GM10248 (cell line): ENCODE data around the gene ARL3.

ENCODE experiments used
- CTCF ChIA-PET: fragments of 300-600 bp; sonication (Branson Sonifier 250); formaldehyde crosslinking; extraction: SDS; loops from one replicate; lab custom pipeline; 2021; ENCODE audit warnings: antibody characterized with exemption; lab: Yijun Ruan, JAX
- POLR2A ChIA-PET: fragments of 350-650 bp; sonication (Branson Sonifier 250); formaldehyde crosslinking; extraction: SDS; loops from one replicate; lab custom pipeline; 2020; ENCODE audit warnings: antibody characterized with exemption; lab: Yijun Ruan, JAX
- DNase-seq: peaks from one replicate; pipeline ENCODE4 v3.0.0; 2012; ENCODE audit errors: extremely low spot score
- TF ChIP-seq, protein P1 (sequence below): IDR thresholded peaks from 2 replicates; pipeline ENCODE4 v1.5.1; 2012; ENCODE audit warnings: mild to moderate bottlenecking, low read depth; ENCODE audit errors: extremely low read depth, missing control alignments, control extremely low read depth

Gene ARL3

DNA sequence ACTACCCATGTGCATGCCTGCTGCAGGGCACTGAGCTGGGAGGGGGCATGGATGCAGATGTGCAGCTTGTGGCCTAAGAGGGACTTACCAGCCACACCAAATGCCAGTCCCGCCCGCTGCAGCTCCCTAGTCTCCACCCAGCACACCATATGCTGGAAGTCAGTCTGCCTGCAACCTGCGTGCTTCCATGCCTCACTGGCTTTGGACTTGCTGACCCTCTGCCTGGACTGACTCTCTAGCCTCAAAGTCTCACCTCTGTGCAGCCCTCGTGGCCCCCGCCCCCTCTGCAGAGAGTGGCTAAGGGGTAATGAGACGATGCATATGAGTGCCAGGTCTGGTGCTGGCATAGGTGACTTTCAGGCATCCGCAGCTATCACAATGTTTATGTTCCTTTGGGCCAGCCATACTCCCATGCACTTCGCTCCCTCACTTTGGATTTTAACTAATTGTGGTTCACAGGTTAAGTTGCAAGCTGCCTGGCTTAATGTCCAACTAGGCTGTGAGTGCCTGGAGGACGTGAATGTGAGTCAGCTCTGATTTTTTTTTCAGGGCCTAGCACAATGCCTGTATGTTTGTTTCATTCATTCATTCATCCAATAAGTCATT, 48.2 kb downstream of the ARL3 start:
- TF ChIP-seq, protein P1, sequence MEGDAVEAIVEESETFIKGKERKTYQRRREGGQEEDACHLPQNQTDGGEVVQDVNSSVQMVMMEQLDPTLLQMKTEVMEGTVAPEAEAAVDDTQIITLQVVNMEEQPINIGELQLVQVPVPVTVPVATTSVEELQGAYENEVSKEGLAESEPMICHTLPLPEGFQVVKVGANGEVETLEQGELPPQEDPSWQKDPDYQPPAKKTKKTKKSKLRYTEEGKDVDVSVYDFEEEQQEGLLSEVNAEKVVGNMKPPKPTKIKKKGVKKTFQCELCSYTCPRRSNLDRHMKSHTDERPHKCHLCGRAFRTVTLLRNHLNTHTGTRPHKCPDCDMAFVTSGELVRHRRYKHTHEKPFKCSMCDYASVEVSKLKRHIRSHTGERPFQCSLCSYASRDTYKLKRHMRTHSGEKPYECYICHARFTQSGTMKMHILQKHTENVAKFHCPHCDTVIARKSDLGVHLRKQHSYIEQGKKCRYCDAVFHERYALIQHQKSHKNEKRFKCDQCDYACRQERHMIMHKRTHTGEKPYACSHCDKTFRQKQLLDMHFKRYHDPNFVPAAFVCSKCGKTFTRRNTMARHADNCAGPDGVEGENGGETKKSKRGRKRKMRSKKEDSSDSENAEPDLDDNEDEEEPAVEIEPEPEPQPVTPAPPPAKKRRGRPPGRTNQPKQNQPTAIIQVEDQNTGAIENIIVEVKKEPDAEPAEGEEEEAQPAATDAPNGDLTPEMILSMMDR: no peak
- ChIA-PET CTCF (interaction anchor here (0.8 to 7.3 kb wide), 5 partner anchors 10 to 88 kb away, joined by 3 to 84 read pairs (median 3); no protein-coding TSS in a partner anchor), POLR2A (no interaction called here)
- DNase-seq: no peak

DNA sequence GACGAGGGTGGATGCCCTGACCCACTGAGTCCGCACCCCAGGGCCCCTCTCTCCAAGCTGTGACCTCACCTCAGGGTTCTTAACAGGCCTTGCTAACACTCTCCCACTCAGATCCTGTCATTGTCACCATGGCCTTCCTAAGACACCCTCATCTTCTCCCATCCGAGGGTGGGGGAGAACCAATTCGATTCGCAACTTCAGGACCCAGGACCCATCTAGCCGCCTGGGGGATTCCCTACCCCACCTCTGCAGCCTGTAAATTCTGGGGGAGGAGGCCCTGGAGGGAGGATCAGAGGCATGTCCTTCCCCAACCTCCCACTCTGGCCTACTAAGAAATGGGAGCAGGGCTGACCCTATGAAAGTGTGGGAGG, 52.6 kb downstream of the ARL3 start:
- TF ChIP-seq, protein P1: no peak
- POLR2A ChIA-PET: interaction anchor here (0.9 to 1.6 kb wide), 4 partner anchors 9 to 40 kb away, joined by 3 to 14 read pairs (median 9); partner anchors contain the start of gene TRIM8
- DNase-seq: peak; percentile 54
- CTCF ChIA-PET: interaction anchor here (0.9 to 7.3 kb wide), 9 partner anchors 8 to 65 kb away, joined by 3 to 84 read pairs (median 4); partner anchors contain the start of gene TRIM8

DNA sequence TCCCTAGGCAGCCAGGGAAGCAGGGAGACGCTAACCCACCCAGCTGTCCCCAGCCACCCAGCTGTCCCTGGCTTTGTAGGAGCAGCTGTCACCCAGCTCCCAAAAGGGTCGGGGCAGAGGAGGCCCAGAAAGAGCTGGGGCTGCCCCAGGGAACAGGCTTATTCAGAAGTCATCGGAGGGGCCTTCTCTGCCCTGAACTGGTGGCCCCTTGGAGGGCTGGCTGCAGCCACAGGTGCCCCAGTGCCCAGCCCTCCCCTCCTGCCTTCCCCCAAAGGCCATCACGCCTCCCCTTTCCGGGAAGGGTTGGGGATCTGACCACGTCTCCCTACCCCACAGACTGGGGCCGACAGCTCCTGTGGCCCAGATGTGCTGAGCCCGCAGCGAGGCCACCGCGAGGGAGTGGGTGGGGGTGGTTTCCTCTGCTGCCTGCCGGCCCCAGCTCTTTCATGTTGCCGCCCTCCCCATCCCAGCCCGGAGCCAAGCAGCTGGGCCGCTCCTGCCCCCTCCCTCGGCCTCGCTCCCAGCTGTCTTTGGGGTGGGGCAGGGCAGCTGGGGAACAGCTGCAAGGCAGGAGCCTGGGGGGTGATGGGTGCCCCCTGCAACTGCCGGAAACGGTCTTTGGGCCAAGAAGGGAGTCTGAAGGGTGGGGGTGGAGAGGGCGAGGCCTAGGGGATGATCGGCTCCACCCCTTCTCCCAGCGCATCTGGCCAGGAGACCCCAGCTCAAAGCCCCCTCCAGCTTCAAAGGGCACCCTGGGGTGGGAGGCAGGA, 53.1 kb downstream of the ARL3 start:
- ChIA-PET CTCF (interaction anchor here (0.9 to 7.3 kb wide), 10 partner anchors 9 to 240 kb away, joined by 3 to 84 read pairs (median 4); partner anchors contain the start of gene TRIM8), POLR2A (interaction anchor here (0.9 to 1.6 kb wide), 5 partner anchors 9 to 53 kb away, joined by 3 to 14 read pairs (median 6); partner anchors contain the start of genes ARL3, SFXN2 and TRIM8)
- peak; percentile 90 for DNase-seq

DNA sequence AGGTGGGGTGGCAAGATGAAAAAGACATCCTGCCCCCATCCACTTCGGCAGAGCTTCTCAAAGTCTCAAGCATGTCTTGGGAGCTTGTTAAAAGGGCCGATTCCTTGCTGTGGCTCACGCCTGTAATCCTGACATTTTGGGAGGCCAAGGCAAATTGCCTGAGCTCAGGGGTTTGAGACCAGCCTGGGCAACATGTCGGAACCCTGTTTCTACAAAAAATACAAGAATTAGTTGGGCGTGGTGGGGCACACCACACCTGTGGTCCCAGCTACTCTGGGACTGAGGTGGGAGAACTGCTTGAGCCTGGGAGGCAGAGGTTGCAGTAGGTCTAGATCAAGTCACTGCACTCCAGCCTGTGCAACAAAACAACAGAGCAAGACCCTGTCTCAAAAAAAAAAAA, 55.4 kb downstream of the ARL3 start:
- TF ChIP-seq, protein P1: no peak
- POLR2A ChIA-PET: interaction anchor here (1.0 to 1.5 kb wide), 2 partner anchors 9 to 12 kb away, joined by 3 read pairs; no protein-coding TSS in a partner anchor
- DNase-seq: no peak
- CTCF ChIA-PET: interaction anchor here (0.8 to 1.7 kb wide), 4 partner anchors 11 to 54 kb away, joined by 3 to 11 read pairs (median 4); no protein-coding TSS in a partner anchor

More for the DNA sequence above, 53.1 kb downstream of the ARL3 start:
- TF ChIP-seq, protein P1: no peak

DNA sequence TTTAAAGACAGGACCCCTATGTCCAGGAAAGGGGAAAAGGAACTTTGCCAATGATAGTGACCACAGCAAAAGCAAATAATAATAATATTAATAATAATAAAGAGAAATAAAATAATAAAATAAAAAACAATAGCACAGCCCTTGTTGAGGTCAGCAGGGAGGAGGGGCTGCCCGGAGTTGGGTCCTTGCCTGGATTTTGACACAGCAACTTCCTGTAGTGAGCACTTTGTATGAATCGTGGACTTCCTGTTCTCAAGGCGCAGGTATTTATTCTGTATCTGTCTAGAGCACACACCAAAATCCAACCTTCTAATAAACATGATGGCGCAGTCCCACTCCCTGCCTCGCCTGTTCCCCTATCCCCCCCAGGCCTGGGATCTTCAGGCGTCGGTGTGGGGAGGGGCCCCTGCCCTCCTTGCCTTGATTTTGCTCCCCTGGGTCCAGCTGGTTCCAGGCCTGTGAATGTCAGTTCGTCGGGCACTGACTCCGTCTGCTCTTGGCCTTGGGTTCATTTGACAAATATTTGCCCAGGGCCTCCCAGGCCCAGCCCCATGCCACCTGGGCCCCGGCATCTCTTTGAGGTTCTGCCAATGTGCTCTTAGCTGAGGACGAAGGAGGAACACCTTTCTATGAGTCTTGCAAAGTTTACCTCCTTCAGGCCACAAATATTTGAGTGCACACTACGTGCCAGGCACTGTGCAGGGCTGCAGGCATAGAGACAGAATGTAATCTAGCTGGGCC, 56.0 kb downstream of the ARL3 start:
- TF ChIP-seq, protein P1: no peak
- no peak for DNase-seq
- POLR2A ChIA-PET: interaction anchor here (1.0 to 1.5 kb wide), 2 partner anchors 8 to 12 kb away, joined by 3 read pairs; no protein-coding TSS in a partner anchor
- CTCF ChIA-PET: interaction anchor here (0.8 to 1.7 kb wide), 5 partner anchors 11 to 55 kb away, joined by 3 to 11 read pairs (median 3); no protein-coding TSS in a partner anchor

DNA sequence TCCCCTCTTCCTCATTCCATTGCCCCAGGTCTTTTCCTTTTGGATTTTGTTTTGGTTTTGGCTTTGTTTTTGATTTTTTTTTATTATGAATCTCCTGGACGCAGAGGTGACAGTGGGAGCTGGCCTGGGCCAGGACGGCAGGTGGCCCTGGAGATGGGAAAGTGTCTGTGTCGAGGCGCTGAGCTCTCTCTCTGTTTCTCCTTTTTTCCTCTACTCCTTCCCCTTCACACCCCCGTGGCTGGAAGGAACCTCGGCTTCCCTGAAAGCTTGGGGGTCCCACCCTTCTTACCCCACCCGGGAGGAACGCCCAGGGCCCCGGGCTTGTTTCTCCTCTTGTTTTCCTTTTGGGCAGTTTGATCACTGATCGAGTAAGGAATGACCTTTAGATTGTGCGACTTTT, 56.7 kb downstream of the ARL3 start:
- ChIA-PET CTCF (interaction anchor here (1.2 kb wide), 1 partner anchor 17 kb away, joined by 3 read pairs; no protein-coding TSS in a partner anchor), POLR2A (no interaction called here)
- TF ChIP-seq, protein P1: no peak
- no peak for DNase-seq
